Sigmoid colon (tissue), 4 donors: ENCODE results near the gene MRGPRX3.

Experiments
- EP300 ChIP-seq, 4 donors: sonication (generic); formaldehyde crosslinking; IDR thresholded peaks; one replicate each; pipeline ENCODE4 v1.6.1; 2017; ENCODE audit warnings: antibody characterized with exemption in 4 of 4
- POLR2A ChIP-seq, 2 donors: fragments of 450-650 bp; IDR thresholded peaks; one replicate each; pipeline ENCODE4 v1.6.1; 2016; ENCODE audit warnings: antibody characterized with exemption in 2 of 2, mild to moderate bottlenecking in 2 of 2, moderate library complexity in 2 of 2
- TF ChIP-seq, protein P1 (sequence below), 4 experiments: fragments of 450-650 bp in 3 of 4; fragments of 200-600 bp in 1 of 4; IDR thresholded peaks; one replicate each; pipeline ENCODE4 v1.5.1; 2016 to 2019; ENCODE audit warnings: antibody characterized with exemption in 4 of 4, mild to moderate bottlenecking in 3 of 4, moderate library complexity in 2 of 4

DNA sequence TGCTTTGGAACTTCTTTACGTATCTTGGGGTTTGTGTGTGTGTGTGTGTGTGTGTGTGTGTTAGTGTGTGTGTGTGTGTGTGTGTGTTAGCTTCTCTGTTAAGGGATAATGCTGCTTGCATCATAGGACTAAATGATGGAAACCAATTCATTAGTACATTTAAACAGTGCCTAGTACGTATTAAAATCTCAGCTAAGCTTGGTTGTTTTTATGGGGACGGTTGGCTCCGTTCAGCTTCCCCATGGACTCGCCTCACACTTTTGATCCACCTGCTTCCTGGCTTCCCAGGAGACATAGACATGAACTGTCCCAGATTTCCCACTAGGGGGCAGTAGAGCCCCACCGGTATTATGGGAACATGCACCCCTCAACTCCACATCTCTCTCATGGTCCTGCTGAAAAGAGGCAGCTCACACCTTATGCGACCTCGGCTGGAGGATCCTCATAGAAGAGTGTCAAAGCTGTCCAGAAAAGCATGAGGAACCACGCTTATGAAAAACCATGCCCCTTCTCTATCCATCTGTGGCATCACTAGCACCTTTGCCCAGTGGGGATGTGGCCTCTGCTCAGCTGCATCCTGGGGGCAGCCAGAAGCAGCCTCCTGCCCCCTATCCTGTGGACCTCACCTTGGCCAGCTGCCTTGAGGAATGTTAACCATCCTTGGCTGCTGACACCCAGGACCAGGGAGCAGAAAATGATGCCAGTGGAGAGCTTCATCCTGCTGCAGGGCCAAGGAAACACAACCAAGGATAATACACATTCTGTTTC lies 16.8 kb upstream of the MRGPRX3 start:
- TF ChIP-seq, protein P1, sequence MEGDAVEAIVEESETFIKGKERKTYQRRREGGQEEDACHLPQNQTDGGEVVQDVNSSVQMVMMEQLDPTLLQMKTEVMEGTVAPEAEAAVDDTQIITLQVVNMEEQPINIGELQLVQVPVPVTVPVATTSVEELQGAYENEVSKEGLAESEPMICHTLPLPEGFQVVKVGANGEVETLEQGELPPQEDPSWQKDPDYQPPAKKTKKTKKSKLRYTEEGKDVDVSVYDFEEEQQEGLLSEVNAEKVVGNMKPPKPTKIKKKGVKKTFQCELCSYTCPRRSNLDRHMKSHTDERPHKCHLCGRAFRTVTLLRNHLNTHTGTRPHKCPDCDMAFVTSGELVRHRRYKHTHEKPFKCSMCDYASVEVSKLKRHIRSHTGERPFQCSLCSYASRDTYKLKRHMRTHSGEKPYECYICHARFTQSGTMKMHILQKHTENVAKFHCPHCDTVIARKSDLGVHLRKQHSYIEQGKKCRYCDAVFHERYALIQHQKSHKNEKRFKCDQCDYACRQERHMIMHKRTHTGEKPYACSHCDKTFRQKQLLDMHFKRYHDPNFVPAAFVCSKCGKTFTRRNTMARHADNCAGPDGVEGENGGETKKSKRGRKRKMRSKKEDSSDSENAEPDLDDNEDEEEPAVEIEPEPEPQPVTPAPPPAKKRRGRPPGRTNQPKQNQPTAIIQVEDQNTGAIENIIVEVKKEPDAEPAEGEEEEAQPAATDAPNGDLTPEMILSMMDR (IDR thresholded peaks at IDR 0.05) = peak; percentile 58 to 84 (median 60)
- TF ChIP-seq EP300 (IDR thresholded peaks at IDR 0.05) (no peak), POLR2A (IDR thresholded peaks at IDR 0.05) (no peak)
